ENCODE measurements around the gene AP1S1. TPM values are rescaled to one million over a fixed set of nuclear protein-coding genes. Genes with fewer than 3 reads are reported as not detected.
A peak's percentile ranks its signal among the peaks of the same experiment; 100 is the strongest.

Gene AP1S1
- total and polyA plus RNA-seq, 7 donors = 5.7 to 29.9 (median 7.1) TPM

- Histone ChIP-seq H3K4me1 (peaks cover 17% of the 10 kb centered on the region), H3K27ac (no peak overlapping the region), H3K4me3 (no peak overlapping the region), H3K27me3 (ENCODE audit: insufficient read depth in 3 of 3, low read length in 2 of 3) (peaks cover 0 to 98% (median 61%) of the 10 kb centered on the region in 3 donors), H3K36me3 (ENCODE audit: insufficient read depth in 1 of 2, low read depth in 1 of 2) (no peaks in the 10 kb centered on the region), H3K9me3 (no peaks in the 10 kb centered on the region)
- DNase-seq = peak; percentile 72 to 80
- 1 to 2% (median 1%) methylated on average over 31 to 33 of the region's 33 CpGs for WGBS, 3 donors
- TF ChIP-seq CTCF (IDR thresholded peaks at IDR 0.05) = peak; percentile 69
- intact Hi-C loops (cut with DNase I) = loop anchor here in 1 of 2 donors (2.0 kb wide), 1 partner anchor 27 kb away; no protein-coding TSS in a partner anchor
- peak in 3 of 4 donors; percentile 50 to 67 (median 65) for ATAC-seq
Measured at GRCh38 chr7:101169838-101170551, 15.7 kb downstream of the AP1S1 start.

GRCh38 chr7:101170617-101171441 lies 16.6 kb downstream of the AP1S1 start:
- Histone ChIP-seq H3K36me3 (ENCODE audit: insufficient read depth in 1 of 2, low read depth in 1 of 2) (no peaks in the 10 kb centered on the region), H3K4me3 (no peak overlapping the region), H3K27ac (no peak overlapping the region), H3K4me1 (peaks cover 17% of the 10 kb centered on the region), H3K9me3 (no peaks in the 10 kb centered on the region), H3K27me3 (ENCODE audit: insufficient read depth in 3 of 3, low read length in 2 of 3) (peaks cover 0 to 98% (median 61%) of the 10 kb centered on the region in 3 donors)
- ATAC-seq (no peak), DNase-seq (no peak)
- intact Hi-C loops (cut with DNase I) = no loop called here
- no peak for TF ChIP-seq CTCF (IDR thresholded peaks at IDR 0.05)
- 2 to 4% (median 3%) methylated on average over 17 of the region's 17 CpGs for WGBS, 3 donors

GRCh38 chr7:101171442-101171837 lies 17.2 kb downstream of the AP1S1 start:
- intact Hi-C loops (cut with DNase I) = no loop called here
- H3K4me1 ChIP-seq = peaks cover 17% of the 10 kb centered on the region

More at GRCh38 chr7:101171442-101171837, 17.2 kb downstream of the AP1S1 start:
- H3K27me3 ChIP-seq (ENCODE audit: insufficient read depth in 3 of 3, low read length in 2 of 3) = peaks cover 0 to 97% (median 61%) of the 10 kb centered on the region in 3 donors
- no peak overlapping the region for H3K27ac ChIP-seq
- no peaks in the 10 kb centered on the region for H3K9me3 ChIP-seq
- 0 to 3% (median 1%) methylated on average over 13 of the region's 13 CpGs for WGBS, 3 donors
- DNase-seq (no peak), ATAC-seq (no peak)
- no peak overlapping the region for H3K4me3 ChIP-seq
- no peaks in the 10 kb centered on the region for H3K36me3 ChIP-seq (ENCODE audit: insufficient read depth in 1 of 2, low read depth in 1 of 2)
- TF ChIP-seq CTCF (IDR thresholded peaks at IDR 0.05) = no peak

Measured in psoas muscle (tissue), 8 donors.